ENCODE results near the gene PCNA. TPM values are rescaled to one million over a fixed set of nuclear protein-coding genes. Genes with fewer than 3 reads are reported as not detected.
A peak's percentile ranks its signal among the peaks of the same experiment; 100 is the strongest.
"Not testable (repeated sequence)": the region's sequence is repeated elsewhere in the genome, so short reads cannot be mapped to it uniquely, and the experiment has no call there.

The PCNA gene
- polyA plus RNA-seq, 1 donor: 95.3 TPM

DNA sequence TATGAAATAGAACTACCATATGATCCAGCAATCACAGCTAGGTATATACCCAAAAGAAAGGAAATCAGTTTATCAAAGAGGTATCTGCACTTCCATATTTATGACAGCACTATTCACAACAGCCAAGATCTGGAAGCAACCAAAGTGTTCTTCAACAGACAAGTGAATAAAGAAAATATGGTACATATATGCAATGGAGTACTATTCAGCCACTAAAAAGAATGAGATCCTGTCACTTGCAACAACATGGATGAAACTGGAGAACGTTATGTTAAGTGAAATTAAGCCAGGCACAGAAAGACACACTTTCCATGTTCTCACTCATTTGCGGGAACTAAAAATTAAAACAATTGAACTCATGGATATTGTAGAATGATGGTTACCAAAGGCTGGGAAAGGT lies 15.3 kb downstream of the PCNA start:
- WGBS (ENCODE audit: insufficient coverage, low lambda C conversion rate): 92% methylated on average over 2 of the region's 2 CpGs
- DNase-seq: no peak
- Histone ChIP-seq H3K27ac (ENCODE audit: low read length) (no peak overlapping the region), H3K9me3 (ENCODE audit: control insufficient read depth, low read depth, low read length) (no peaks in the 10 kb centered on the region), H3K4me3 (ENCODE audit: low read length) (no peak overlapping the region), H3K4me1 (ENCODE audit: control insufficient read depth, insufficient read depth, low read length) (no peaks in the 10 kb centered on the region), H3K27me3 (ENCODE audit: control insufficient read depth, insufficient read depth, low read length) (no peaks in the 10 kb centered on the region), H3K36me3 (ENCODE audit: control insufficient read depth, insufficient read depth, low read length) (peaks cover 72% of the 10 kb centered on the region)

- 0% methylated on average over 1 of the region's 9 CpGs for WGBS (ENCODE audit: insufficient coverage, low lambda C conversion rate)
- DNase-seq: peak; percentile 44 to 53
- Histone ChIP-seq H3K27ac (ENCODE audit: low read length) (no peak overlapping the region), H3K27me3 (ENCODE audit: control insufficient read depth, insufficient read depth, low read length) (no peaks in the 10 kb centered on the region), H3K36me3 (ENCODE audit: control insufficient read depth, insufficient read depth, low read length) (peaks cover 65% of the 10 kb centered on the region), H3K4me1 (ENCODE audit: control insufficient read depth, insufficient read depth, low read length) (no peaks in the 10 kb centered on the region), H3K4me3 (ENCODE audit: low read length) (no peak overlapping the region), H3K9me3 (ENCODE audit: control insufficient read depth, low read depth, low read length) (no peaks in the 10 kb centered on the region)
These were observed 18.9 kb downstream of the PCNA start for GRCh38 chr20:5100684-5101347.

- H3K4me1 ChIP-seq (ENCODE audit: control insufficient read depth, insufficient read depth, low read length); H3K27me3 ChIP-seq (ENCODE audit: control insufficient read depth, insufficient read depth, low read length); H3K27ac ChIP-seq (ENCODE audit: low read length); H3K9me3 ChIP-seq (ENCODE audit: control insufficient read depth, low read depth, low read length); H3K4me3 ChIP-seq (ENCODE audit: low read length); DNase-seq: not testable (repeated sequence)
- WGBS (ENCODE audit: insufficient coverage, low lambda C conversion rate): no CpG with 5 or more reads among the region's 3 CpGs
- peaks cover 58% of the 10 kb centered on the region for H3K36me3 ChIP-seq (ENCODE audit: control insufficient read depth, insufficient read depth, low read length)
These were observed 19.8 kb downstream of the PCNA start for GRCh38 chr20:5099909-5100308.

- H3K4me3 ChIP-seq (ENCODE audit: low read length); H3K27me3 ChIP-seq (ENCODE audit: control insufficient read depth, insufficient read depth, low read length); H3K27ac ChIP-seq (ENCODE audit: low read length); H3K4me1 ChIP-seq (ENCODE audit: control insufficient read depth, insufficient read depth, low read length); DNase-seq; H3K9me3 ChIP-seq (ENCODE audit: control insufficient read depth, low read depth, low read length): not testable (repeated sequence)
- H3K36me3 ChIP-seq (ENCODE audit: control insufficient read depth, insufficient read depth, low read length): peaks cover 49% of the 10 kb centered on the region
- WGBS (ENCODE audit: insufficient coverage, low lambda C conversion rate): 100% methylated on average over 1 of the region's 1 CpG
These were observed 20.7 kb downstream of the PCNA start for GRCh38 chr20:5099009-5099408.

- Histone ChIP-seq H3K4me1 (ENCODE audit: control insufficient read depth, insufficient read depth, low read length) (no peaks in the 10 kb centered on the region), H3K4me3 (ENCODE audit: low read length) (no peak overlapping the region), H3K36me3 (ENCODE audit: control insufficient read depth, insufficient read depth, low read length) (peaks cover 31% of the 10 kb centered on the region), H3K9me3 (ENCODE audit: control insufficient read depth, low read depth, low read length) (no peaks in the 10 kb centered on the region), H3K27ac (ENCODE audit: low read length) (no peak overlapping the region), H3K27me3 (ENCODE audit: control insufficient read depth, insufficient read depth, low read length) (no peaks in the 10 kb centered on the region)
- WGBS (ENCODE audit: insufficient coverage, low lambda C conversion rate): no CpG with 5 or more reads among the region's 2 CpGs
- no peak for DNase-seq
These were observed 23.3 kb downstream of the PCNA start for GRCh38 chr20:5096463-5096862.

DNA sequence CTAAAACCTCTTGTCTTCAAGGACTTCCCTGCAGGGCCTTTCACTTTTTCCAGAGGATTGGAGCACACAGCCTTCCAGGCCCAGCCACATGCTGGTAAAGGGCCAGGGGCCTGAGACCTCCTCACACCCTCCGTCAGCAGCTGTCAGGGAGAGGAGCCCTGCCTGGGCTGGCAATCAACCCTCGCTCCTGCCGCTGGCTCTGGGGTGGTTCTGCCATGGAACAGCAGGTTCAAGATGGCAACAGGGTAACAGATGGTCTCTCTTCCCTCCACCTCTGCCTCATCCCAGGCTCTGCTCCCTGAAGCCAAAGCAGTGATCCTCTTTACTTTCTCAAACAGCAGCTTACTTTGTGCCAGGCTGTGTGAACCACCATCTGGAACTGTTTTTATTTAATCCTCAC lies 23.8 kb downstream of the PCNA start:
- no peaks in the 10 kb centered on the region for H3K9me3 ChIP-seq (ENCODE audit: control insufficient read depth, low read depth, low read length)
- H3K27me3 ChIP-seq (ENCODE audit: control insufficient read depth, insufficient read depth, low read length): no peaks in the 10 kb centered on the region
- H3K27ac ChIP-seq (ENCODE audit: low read length): no peak overlapping the region
- no peak for DNase-seq
- no CpG with 5 or more reads among the region's 3 CpGs for WGBS (ENCODE audit: insufficient coverage, low lambda C conversion rate)
- H3K4me3 ChIP-seq (ENCODE audit: low read length): no peak overlapping the region
- peaks cover under 1% of the 10 kb centered on the region for H3K4me1 ChIP-seq (ENCODE audit: control insufficient read depth, insufficient read depth, low read length)
- H3K36me3 ChIP-seq (ENCODE audit: control insufficient read depth, insufficient read depth, low read length): peaks cover 28% of the 10 kb centered on the region

DNA sequence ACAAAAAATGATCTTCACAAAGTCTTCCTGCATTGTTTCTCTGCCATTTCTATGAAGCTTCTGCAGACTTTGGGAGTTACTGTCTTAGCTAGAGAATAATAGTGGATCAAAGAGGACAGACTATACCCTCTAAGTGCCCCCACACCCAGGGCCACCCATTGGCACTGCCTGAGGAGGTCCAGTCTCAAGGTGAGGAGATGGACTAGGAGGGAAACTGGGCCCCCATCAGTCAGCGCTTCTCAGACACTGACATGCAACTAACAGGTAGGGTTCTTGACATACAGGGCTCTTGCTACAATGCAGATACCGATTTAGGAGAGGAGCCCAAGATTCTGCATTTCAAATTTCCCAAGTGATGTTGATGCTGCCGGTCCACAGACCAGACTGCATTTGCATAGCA lies 24.3 kb downstream of the PCNA start:
- no CpG with 5 or more reads among the region's 3 CpGs for WGBS (ENCODE audit: insufficient coverage, low lambda C conversion rate)
- Histone ChIP-seq H3K4me1 (ENCODE audit: control insufficient read depth, insufficient read depth, low read length) (peaks cover 3% of the 10 kb centered on the region), H3K4me3 (ENCODE audit: low read length) (no peak overlapping the region), H3K36me3 (ENCODE audit: control insufficient read depth, insufficient read depth, low read length) (peaks cover 25% of the 10 kb centered on the region), H3K27me3 (ENCODE audit: control insufficient read depth, insufficient read depth, low read length) (no peaks in the 10 kb centered on the region), H3K9me3 (ENCODE audit: control insufficient read depth, low read depth, low read length) (no peaks in the 10 kb centered on the region), H3K27ac (ENCODE audit: low read length) (no peak overlapping the region)
- DNase-seq: no peak

DNA sequence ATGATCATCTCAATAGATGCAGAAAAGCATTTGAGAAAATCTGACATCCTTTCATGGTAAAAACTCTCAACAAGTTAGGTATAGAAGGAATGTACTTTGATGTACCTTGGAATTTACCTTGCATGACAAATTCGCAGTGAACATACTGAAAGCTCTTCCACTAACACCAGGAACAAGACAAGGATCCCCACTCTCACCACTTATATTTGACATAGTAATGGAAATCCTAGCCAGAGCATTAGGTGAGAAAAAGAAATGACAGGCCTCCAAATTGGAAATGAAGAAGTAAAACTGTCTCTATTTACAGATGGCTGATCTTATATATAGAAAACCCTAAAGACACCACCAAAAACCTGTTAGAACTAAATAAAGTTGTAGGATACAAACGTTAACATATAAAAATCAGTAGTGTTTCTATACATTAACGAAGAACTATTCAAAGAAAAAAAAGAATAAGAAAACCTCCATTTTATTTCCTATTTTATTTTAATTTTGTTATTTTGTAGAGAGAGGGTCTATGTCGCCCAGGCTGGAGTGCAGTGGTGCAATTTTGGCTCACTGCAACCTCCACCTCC lies 26.9 kb downstream of the PCNA start:
- 71% methylated on average over 1 of the region's 4 CpGs for WGBS (ENCODE audit: insufficient coverage, low lambda C conversion rate)
- no peak overlapping the region for H3K4me3 ChIP-seq (ENCODE audit: low read length)
- DNase-seq: no peak
- H3K27ac ChIP-seq (ENCODE audit: low read length): no peak overlapping the region
- no peaks in the 10 kb centered on the region for H3K27me3 ChIP-seq (ENCODE audit: control insufficient read depth, insufficient read depth, low read length)
- H3K9me3 ChIP-seq (ENCODE audit: control insufficient read depth, low read depth, low read length): no peaks in the 10 kb centered on the region
- peaks cover 3% of the 10 kb centered on the region for H3K4me1 ChIP-seq (ENCODE audit: control insufficient read depth, insufficient read depth, low read length)
- H3K36me3 ChIP-seq (ENCODE audit: control insufficient read depth, insufficient read depth, low read length): peaks cover 8% of the 10 kb centered on the region

- Histone ChIP-seq H3K9me3 (ENCODE audit: control insufficient read depth, low read depth, low read length) (no peaks in the 10 kb centered on the region), H3K27me3 (ENCODE audit: control insufficient read depth, insufficient read depth, low read length) (no peaks in the 10 kb centered on the region), H3K4me3 (ENCODE audit: low read length) (no peak overlapping the region), H3K27ac (ENCODE audit: low read length) (no peak overlapping the region), H3K36me3 (ENCODE audit: control insufficient read depth, insufficient read depth, low read length) (peaks cover 8% of the 10 kb centered on the region), H3K4me1 (ENCODE audit: control insufficient read depth, insufficient read depth, low read length) (peaks cover 3% of the 10 kb centered on the region)
- no CpG with 5 or more reads among the region's 6 CpGs for WGBS (ENCODE audit: insufficient coverage, low lambda C conversion rate)
- DNase-seq: peak in 1 of 2 donors; percentile 29
These were observed 27.9 kb downstream of the PCNA start for GRCh38 chr20:5091902-5092301.

- DNase-seq: no peak
- H3K27me3 ChIP-seq (ENCODE audit: control insufficient read depth, insufficient read depth, low read length): no peaks in the 10 kb centered on the region
- no CpG with 5 or more reads among the region's 4 CpGs for WGBS (ENCODE audit: insufficient coverage, low lambda C conversion rate)
- H3K27ac ChIP-seq (ENCODE audit: low read length): no peak overlapping the region
- H3K4me3 ChIP-seq (ENCODE audit: low read length): no peak overlapping the region
- H3K4me1 ChIP-seq (ENCODE audit: control insufficient read depth, insufficient read depth, low read length): peaks cover 3% of the 10 kb centered on the region
- H3K9me3 ChIP-seq (ENCODE audit: control insufficient read depth, low read depth, low read length): no peaks in the 10 kb centered on the region
- no peaks in the 10 kb centered on the region for H3K36me3 ChIP-seq (ENCODE audit: control insufficient read depth, insufficient read depth, low read length)
These were observed 29.6 kb downstream of the PCNA start for GRCh38 chr20:5090191-5090590.

DNA sequence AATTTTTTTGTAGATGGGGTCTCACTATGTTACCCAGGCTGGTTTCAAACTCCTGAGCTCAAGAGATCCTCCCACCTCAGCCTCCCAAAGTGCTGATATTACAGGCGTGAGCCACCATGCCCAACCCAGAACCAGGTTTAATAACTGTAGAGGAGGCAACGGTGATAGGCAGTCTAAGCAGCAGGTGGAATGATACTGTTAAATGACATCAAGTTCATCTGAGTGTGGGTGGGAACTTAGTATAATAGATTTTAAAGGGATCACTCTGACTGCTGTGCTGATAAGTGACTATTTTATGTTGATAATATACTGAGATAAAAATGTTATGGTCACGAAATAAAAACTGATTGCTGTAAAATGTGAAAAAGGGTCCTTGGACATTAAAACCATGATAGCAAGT lies 31.1 kb downstream of the PCNA start:
- H3K9me3 ChIP-seq (ENCODE audit: control insufficient read depth, low read depth, low read length): no peaks in the 10 kb centered on the region
- no peaks in the 10 kb centered on the region for H3K36me3 ChIP-seq (ENCODE audit: control insufficient read depth, insufficient read depth, low read length)
- H3K27ac ChIP-seq (ENCODE audit: low read length): no peak overlapping the region
- H3K4me1 ChIP-seq (ENCODE audit: control insufficient read depth, insufficient read depth, low read length): peaks cover 3% of the 10 kb centered on the region
- 20% methylated on average over 1 of the region's 3 CpGs for WGBS (ENCODE audit: insufficient coverage, low lambda C conversion rate)
- no peak for DNase-seq
- H3K27me3 ChIP-seq (ENCODE audit: control insufficient read depth, insufficient read depth, low read length): no peaks in the 10 kb centered on the region
- no peak overlapping the region for H3K4me3 ChIP-seq (ENCODE audit: low read length)

Data from large intestine (tissue), 3 donors.